IMR-90 (cell line): ENCODE measurements around the gene EEF1AKMT1. TPM values are rescaled to one million over a fixed set of nuclear protein-coding genes. Genes with fewer than 3 reads are reported as not detected.

Source experiments
- ATAC-seq: fragments of 200-7000 bp; cut with Tn5 transposase; 2 replicates; pipeline ENCODE4 v1.9.1; 2020; ENCODE audit warnings: low read depth, mild to moderate bottlenecking, moderate library complexity
- BruUV-seq: library from RNA; stranded (reverse); fragments of 400-500 nt; replicated peaks from 2 replicates; lab custom pipeline; 2021; lab: Mats Ljungman, UMichigan
- CTCF ChIA-PET: fragments of 300-600 bp; formaldehyde crosslinking; extraction: SDS; loops from one replicate; lab custom pipeline; 2021; ENCODE audit warnings: antibody characterized with exemption; lab: Yijun Ruan, JAX
- POLR2A ChIA-PET: fragments of 300-600 bp; sonication (Branson Sonifier 250); formaldehyde crosslinking; loops from one replicate; lab custom pipeline; 2022; ENCODE audit warnings: antibody characterized with exemption; ENCODE audit not compliant: unreplicated experiment; lab: Charles Lee
- DNase-seq: peaks from one replicate; pipeline ENCODE4 v3.0.0; 2013
- H2AFZ ChIP-seq: replicated peaks from 2 replicates; pipeline ENCODE3; 2013; ENCODE audit warnings: low read length, mild to moderate bottlenecking; ENCODE audit not compliant: poor library complexity
- H2AK5ac ChIP-seq: 2 replicates; pipeline ENCODE4 v1.6.1; 2013; ENCODE audit warnings: low read depth, low read length, inconsistent platforms
- H2AK9ac ChIP-seq: replicated peaks from 2 replicates; pipeline ENCODE3; 2013; ENCODE audit warnings: mild to moderate bottlenecking, low read depth, low read length, moderate library complexity; ENCODE audit not compliant: poor library complexity
- H2BK120ac ChIP-seq: 2 replicates; pipeline ENCODE4 v1.6.1; 2013; ENCODE audit warnings: low read depth, low read length, inconsistent platforms
- H2BK15ac ChIP-seq: 3 replicates; pipeline ENCODE4 v1.6.1; 2013; ENCODE audit warnings: low read depth, low read length, inconsistent platforms
- H2BK20ac ChIP-seq: 2 replicates; pipeline ENCODE4 v1.6.1; 2013; ENCODE audit warnings: low read depth, mild to moderate bottlenecking, inconsistent platforms, low read length, moderate library complexity
- H2BK5ac ChIP-seq: 2 replicates; pipeline ENCODE4 v1.6.1; 2013; ENCODE audit warnings: mild to moderate bottlenecking, low read depth, low read length, inconsistent platforms; ENCODE audit not compliant: poor library complexity, severe bottlenecking
- H3K14ac ChIP-seq: replicated peaks from 2 replicates; pipeline ENCODE4 v1.6.1; 2013; ENCODE audit warnings: low read depth, low read length, inconsistent platforms
- H3K18ac ChIP-seq: 2 replicates; pipeline ENCODE4 v1.6.1; 2013; ENCODE audit warnings: low read depth, low read length, control low read depth
- H3K23ac ChIP-seq: 2 replicates; pipeline ENCODE4 v1.6.1; 2013; ENCODE audit warnings: low read depth, low read length, inconsistent platforms
- H3K27ac ChIP-seq: 2 replicates; pipeline ENCODE4 v1.5.1; 2013; ENCODE audit warnings: mild to moderate bottlenecking, control low read depth, low read length; ENCODE audit not compliant: insufficient read depth
- H3K27me3 ChIP-seq: 2 replicates; pipeline ENCODE4 v1.6.1; 2013; ENCODE audit warnings: low read length; ENCODE audit not compliant: control insufficient read depth, insufficient read depth
- H3K36me3 ChIP-seq: 2 replicates; pipeline ENCODE4 v1.6.1; 2013; ENCODE audit warnings: low read length, mixed read lengths; ENCODE audit not compliant: control insufficient read depth, insufficient read depth
- H3K4ac ChIP-seq: 2 replicates; pipeline ENCODE4 v1.6.1; 2013; ENCODE audit warnings: low read depth, low read length, inconsistent platforms
- H3K4me1 ChIP-seq: 2 replicates; pipeline ENCODE4 v1.6.1; 2013; ENCODE audit warnings: low read length, mixed read lengths; ENCODE audit not compliant: control insufficient read depth, insufficient read depth
- H3K4me2 ChIP-seq: 2 replicates; pipeline ENCODE4 v1.6.1; 2013; ENCODE audit warnings: low read depth, mild to moderate bottlenecking, control low read depth, low read length, moderate library complexity
- H3K4me3 ChIP-seq: 2 replicates; pipeline ENCODE4 v1.5.1; 2013; ENCODE audit warnings: low read depth, mild to moderate bottlenecking, control low read depth, low read length, moderate library complexity; ENCODE audit not compliant: insufficient read depth
- H3K56ac ChIP-seq: 2 replicates; pipeline ENCODE4 v1.6.1; 2013; ENCODE audit warnings: low read length, inconsistent platforms; ENCODE audit not compliant: insufficient read depth; ENCODE audit errors: extremely low read depth
- H3K79me1 ChIP-seq, 2 experiments: 2 replicates each; pipeline ENCODE4 v1.6.1; 2013; ENCODE audit warnings: low read length in 2 of 2, inconsistent platforms in 1 of 2, low read depth in 1 of 2
- H3K9ac ChIP-seq: 2 replicates; pipeline ENCODE4 v1.6.1; 2013; ENCODE audit warnings: low read depth, low read length, control low read depth
- H3K9me1 ChIP-seq: 2 replicates; pipeline ENCODE4 v1.6.1; 2013; ENCODE audit warnings: low read length, inconsistent platforms; ENCODE audit not compliant: insufficient read depth
- H3K9me3 ChIP-seq: 2 replicates; pipeline ENCODE4 v1.6.1; 2013; ENCODE audit warnings: low read length; ENCODE audit not compliant: control insufficient read depth, insufficient read depth
- H4K20me1 ChIP-seq: 2 replicates; pipeline ENCODE4 v1.6.1; 2013; ENCODE audit warnings: low read length, inconsistent platforms; ENCODE audit not compliant: insufficient read depth
- H4K5ac ChIP-seq: 2 replicates; pipeline ENCODE4 v1.6.1; 2013; ENCODE audit warnings: mild to moderate bottlenecking, low read depth, low read length, control low read depth
- H4K8ac ChIP-seq, 2 experiments: 2 replicates each; pipeline ENCODE4 v1.6.1; 2013; ENCODE audit warnings: low read depth in 2 of 2, low read length in 2 of 2, control low read depth in 1 of 2, inconsistent platforms in 1 of 2
- H4K91ac ChIP-seq: 2 replicates; pipeline ENCODE4 v1.6.1; 2013; ENCODE audit warnings: low read depth, low read length, inconsistent platforms; ENCODE audit not compliant: insufficient read depth
- BHLHE40 ChIP-seq: fragments of 150-350 bp; IDR thresholded peaks from 2 replicates; pipeline ENCODE4 v1.6.1; 2016; ENCODE audit warnings: mild to moderate bottlenecking, low read depth, low read length
- CEBPB ChIP-seq: IDR thresholded peaks from 2 replicates; pipeline ENCODE4 v1.6.1; 2012; ENCODE audit warnings: low read depth, low read length, improper control_type of control experiment
- ELK1 ChIP-seq: fragments of 150-350 bp; IDR thresholded peaks from 2 replicates; pipeline ENCODE4 v1.6.1; 2016; ENCODE audit warnings: low read depth, mild to moderate bottlenecking, low read length, moderate library complexity, borderline replicate concordance
- FOS ChIP-seq: fragments of 150-350 bp; IDR thresholded peaks from 2 replicates; pipeline ENCODE4 v1.6.1; 2016; ENCODE audit warnings: low read depth, low read length
- MAFK ChIP-seq: IDR thresholded peaks from 2 replicates; pipeline ENCODE4 v1.6.1; 2012; ENCODE audit warnings: low read depth, low read length, improper control_type of control experiment
- MAZ ChIP-seq: IDR thresholded peaks from 2 replicates; pipeline ENCODE4 v1.6.1; 2012; ENCODE audit warnings: low read depth, mild to moderate bottlenecking, low read length, improper control_type of control experiment, moderate library complexity, borderline replicate concordance
- MXI1 ChIP-seq: IDR thresholded peaks from 2 replicates; pipeline ENCODE4 v1.6.1; 2012; ENCODE audit warnings: low read depth, mild to moderate bottlenecking, low read length, moderate library complexity, borderline replicate concordance
- POLR2A ChIP-seq: IDR thresholded peaks from 2 replicates; pipeline ENCODE4 v1.6.1; 2012; ENCODE audit warnings: mild to moderate bottlenecking, low read depth, low read length
- RAD21 ChIP-seq: IDR thresholded peaks from 2 replicates; pipeline ENCODE4 v1.6.1; 2012; ENCODE audit warnings: low read length, improper control_type of control experiment
- RCOR1 ChIP-seq: IDR thresholded peaks from 2 replicates; pipeline ENCODE4 v1.6.1; 2012; ENCODE audit warnings: mild to moderate bottlenecking, low read length, improper control_type of control experiment; ENCODE audit not compliant: insufficient replicate concordance
- RFX5 ChIP-seq: IDR thresholded peaks from 2 replicates; pipeline ENCODE4 v1.8.0; 2012; ENCODE audit warnings: low read depth, mild to moderate bottlenecking, low read length, moderate library complexity
- SMC3 ChIP-seq: fragments of 150-350 bp; IDR thresholded peaks from 2 replicates; pipeline ENCODE4 v1.6.1; 2016; ENCODE audit warnings: low read depth, mild to moderate bottlenecking, antibody characterized with exemption, low read length, moderate library complexity
- USF2 ChIP-seq: fragments of 150-350 bp; IDR thresholded peaks from 2 replicates; pipeline ENCODE4 v1.6.1; 2017; ENCODE audit warnings: mild to moderate bottlenecking, antibody characterized with exemption, low read length, low read depth
- WGBS, 2 experiments: methylation state at CpG; one replicate each; pipeline versions ENCODE4 v1.1.5 to v1.1.7; 2013; ENCODE audit warnings: missing lambda C conversion rate in 2 of 2; ENCODE audit not compliant: insufficient read length in 1 of 2; ENCODE audit errors: extremely low coverage in 2 of 2; 5-methylcytosine and 5-hydroxymethylcytosine counted together
- dilution Hi-C: fragments of 300-500 bp; cut with HindIII; formaldehyde crosslinking; loops from one replicate; pipeline ENCODE4 v1.14.3; 2018; ENCODE audit warnings: low sequenced_read_pairs; ENCODE audit not compliant: unreplicated experiment
- in situ Hi-C: fragments of 300-500 bp; cut with MboI; formaldehyde crosslinking; loops from 3 replicates; pipeline ENCODE4 v1.14.3; 2019; ENCODE audit warnings: low sequenced_read_pairs, inconsistent platforms, mixed read lengths
- intact Hi-C: fragments of 100-400 bp; cut with micrococcal nuclease; formaldehyde crosslinking; loops from 2 replicates; pipeline ENCODE4 v1.10.0; 2022
- polyA plus RNA-seq, 3 experiments: library from polyadenylated mRNA; depleted of rRNA; stranded (reverse); fragments of >200 nt; gene quantifications; 2 replicates each; pipeline ENCODE4 v1.2.3, GENCODE V29; 2012; ENCODE audit warnings: low replicate concordance in 1 of 3
- total RNA-seq: library from RNA; depleted of rRNA; stranded (reverse); fragments of >200 nt; gene quantifications from 2 replicates; pipeline ENCODE4 v1.2.3, GENCODE V29; 2012

EEF1AKMT1 gene
- total and polyA plus RNA-seq, 2 of the 4 experiments (the other 2 are of a cell fraction), result 10.0 to 10.6 TPM

GRCh38 chr13:20760872-20761271, 12.9 kb downstream of the EEF1AKMT1 start:
- Histone ChIP-seq H3K9me3 (no peaks in the 10 kb centered on the region), H3K27me3 (no peaks in the 10 kb centered on the region), H4K20me1 (no peaks in the 10 kb centered on the region), H3K9me1 (no peaks in the 10 kb centered on the region), H3K9ac (no peak overlapping the region), H3K4me3 (no peak overlapping the region), H2AK5ac (no peak overlapping the region), H4K8ac (no peak overlapping the region), H3K4me1 (no peaks in the 10 kb centered on the region), H3K56ac (no peak overlapping the region), H2BK15ac (no peak overlapping the region), H3K14ac (no peak overlapping the region), H2AFZ (no peak overlapping the region), H4K5ac (no peak overlapping the region), H4K91ac (no peak overlapping the region), H2BK20ac (no peak overlapping the region), H3K4me2 (no peak overlapping the region), H3K4ac (no peak overlapping the region), H3K36me3 (no peaks in the 10 kb centered on the region), H2BK5ac (no peak overlapping the region), H3K23ac (no peak overlapping the region), H3K18ac (no peak overlapping the region), H2AK9ac (no peak overlapping the region), H3K79me1 (no peaks in the 10 kb centered on the region), H2BK120ac (no peak overlapping the region), H3K27ac (no peak overlapping the region)
- ChIA-PET CTCF (no interaction called here), POLR2A (interaction anchor here (0.5 kb wide), 1 partner anchor 407 kb away, joined by 5 read pairs; no protein-coding TSS in a partner anchor)
- intact Hi-C loops (no loop called here), in situ Hi-C loops (no loop called here), dilution Hi-C loops (no loop called here)
- no peak for ATAC-seq
- WGBS, 2 experiments, result no CpG with 5 or more reads among the region's 3 CpGs
- TF ChIP-seq FOS (no peak), RFX5 (no peak), RAD21 (no peak), CEBPB (no peak), MAFK (no peak), ELK1 (no peak), USF2 (no peak), MAZ (no peak), RCOR1 (no peak), SMC3 (no peak), BHLHE40 (no peak), POLR2A (no peak), MXI1 (no peak)
- DNase-seq, result no peak
- BruUV-seq, result no TSS peak
